Stimulated activated CD8-positive, alpha-beta memory T cell treated with anti-CD3 and anti-CD28 coated beads, Interleukin-7, amount 100 ng/mL, for 1 hour (primary cell): ENCODE data around the gene CCDC201.
"Not testable (repeated sequence)": the region's sequence is repeated elsewhere in the genome, so short reads cannot be mapped to it uniquely, and the experiment has no call there.

Experiments
- DNase-seq, 2 donors: peaks; one replicate each; pipeline ENCODE4 v3.0.0-alpha.2; 2020; ENCODE audit warnings: low read depth in 2 of 2

Gene CCDC201

GRCh38 chr7:45817913-45818312, 55.0 kb downstream of the CCDC201 start:
- DNase-seq: not testable (repeated sequence)

DNA sequence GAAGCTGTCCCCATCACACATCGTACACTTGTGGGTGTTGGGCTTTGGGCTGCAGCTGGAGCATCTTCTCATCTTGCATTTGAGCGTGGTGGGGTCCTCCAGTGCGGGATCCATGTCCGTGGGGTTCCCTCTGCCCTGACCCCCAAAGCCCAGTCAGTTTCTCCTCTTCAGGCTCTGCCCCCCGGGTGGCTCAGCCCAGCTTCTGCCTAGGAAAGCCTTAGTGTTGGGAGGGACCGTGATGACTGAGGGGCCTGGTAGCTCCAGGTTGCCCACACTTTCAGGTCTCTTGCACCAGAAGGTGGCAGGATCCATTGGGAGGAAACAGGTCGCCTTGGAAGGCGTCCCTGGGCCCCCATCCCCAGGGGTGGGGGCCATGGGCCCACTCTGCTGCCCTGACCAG, 55.9 kb downstream of the CCDC201 start:
- not testable (repeated sequence) for DNase-seq

DNA sequence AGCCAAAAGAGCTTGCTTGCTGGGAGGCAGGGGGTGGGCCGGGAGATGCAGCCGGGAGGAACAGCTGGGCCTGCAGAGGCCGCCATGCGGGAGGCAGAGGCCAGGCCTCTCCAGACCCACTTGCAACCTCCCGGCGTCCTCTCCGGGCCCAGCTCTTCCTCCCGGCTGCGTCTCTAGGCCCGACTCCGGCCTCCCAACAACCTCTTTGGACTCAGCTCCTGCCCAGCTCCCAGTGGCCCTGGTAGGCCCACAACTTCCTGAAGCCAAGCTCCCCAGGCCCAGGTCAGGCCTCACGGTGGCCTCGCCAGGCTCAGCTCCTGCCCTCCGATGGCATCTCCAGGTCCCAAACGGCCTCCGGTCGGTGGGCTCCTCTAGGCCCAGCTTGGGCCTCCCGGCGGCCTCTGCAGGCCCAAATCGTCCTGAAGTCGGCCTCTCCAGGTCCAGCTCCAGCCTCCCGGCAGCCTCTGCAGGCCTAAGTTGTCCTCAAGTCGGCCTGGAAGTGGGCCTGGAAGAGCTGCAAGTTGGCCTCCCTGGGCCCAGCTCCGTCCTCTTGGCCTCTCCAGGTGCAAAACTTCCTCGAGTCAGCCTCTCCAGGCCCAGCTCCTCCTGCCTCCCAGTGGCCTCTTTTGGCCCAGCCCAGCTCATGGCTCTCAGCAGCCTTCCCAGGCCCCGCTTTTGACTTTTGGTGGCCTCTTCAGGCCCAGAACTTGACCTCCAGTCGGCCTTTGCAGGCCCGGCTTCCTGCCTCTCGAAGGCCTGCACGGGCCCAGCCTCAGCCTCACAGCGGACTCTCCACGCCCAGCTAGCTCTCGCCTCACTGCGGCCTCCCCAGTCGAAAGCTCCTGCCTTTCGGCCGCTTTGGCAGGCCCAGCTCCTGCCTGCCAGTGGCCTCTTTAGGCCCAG, 58.4 kb downstream of the CCDC201 start:
- DNase-seq: not testable (repeated sequence)

GRCh38 chr7:45813771-45814170, 59.1 kb downstream of the CCDC201 start:
- DNase-seq: not testable (repeated sequence)

DNA sequence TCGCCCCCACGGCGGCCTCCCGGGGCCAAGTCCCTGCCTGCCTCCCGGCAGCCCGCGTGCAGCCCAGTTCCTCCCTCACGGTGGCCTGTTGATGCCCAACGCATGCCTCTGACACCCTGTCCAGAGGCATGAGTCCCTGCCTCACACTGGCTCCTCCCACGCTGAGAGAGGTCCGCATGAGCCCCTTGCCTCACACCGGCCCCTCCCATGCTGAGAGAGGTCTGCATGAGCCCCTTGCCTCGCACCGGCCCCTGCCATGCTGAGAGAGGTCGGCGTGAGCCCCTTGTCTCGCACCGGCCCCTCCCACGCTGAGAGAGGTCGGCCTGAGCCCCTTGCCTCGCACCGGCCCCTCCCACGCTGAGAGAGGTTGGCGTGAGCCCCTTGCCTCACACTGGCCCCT, 59.9 kb downstream of the CCDC201 start:
- no peak for DNase-seq

- not testable (repeated sequence) for DNase-seq
These were observed 61.1 kb downstream of the CCDC201 start for GRCh38 chr7:45811652-45812234.

- not testable (repeated sequence) for DNase-seq
These were observed 62.4 kb downstream of the CCDC201 start for GRCh38 chr7:45810451-45811005.
